GM12878 (cell line): Measurements from ENCODE around the gene ZNF140. TPM values are rescaled to one million over a fixed set of nuclear protein-coding genes. Genes with fewer than 3 reads are reported as not detected.

Source experiments
- ATAC-seq: fragments of 200-7000 bp; cut with Tn5 transposase; 3 replicates; pipeline ENCODE4 v1.9.1; 2020; ENCODE audit warnings: mild to moderate bottlenecking, moderate library complexity
- Bru-seq: library from RNA; stranded (reverse); fragments of 400-500 nt; gene quantifications from one replicate; lab custom pipeline; 2021; lab: Mats Ljungman, UMichigan
- BruChase-seq, 2 experiments: library from RNA; stranded (reverse); fragments of 400-500 nt; gene quantifications; one replicate each; lab custom pipeline; 2021; lab: Mats Ljungman, UMichigan
- BruUV-seq: library from RNA; stranded (reverse); fragments of 400-500 nt; replicated peaks from 2 replicates; lab custom pipeline; 2021; lab: Mats Ljungman, UMichigan
- CTCF ChIA-PET: fragments of 300-600 bp; sonication (Branson Sonifier 250); formaldehyde crosslinking; extraction: SDS; loops from one replicate; lab custom pipeline; 2021; ENCODE audit warnings: inconsistent platforms; lab: Yijun Ruan, JAX
- POLR2A ChIA-PET: fragments of 350-600 bp; formaldehyde crosslinking; extraction: SDS; loops from one replicate; lab custom pipeline; 2021; ENCODE audit warnings: inconsistent platforms; lab: Charles Lee
- RAD21 ChIA-PET: fragments of 300-600 bp; sonication (Branson Sonifier 250); formaldehyde crosslinking; loops from one replicate; lab custom pipeline; 2023; ENCODE audit warnings: antibody characterized with exemption; ENCODE audit not compliant: unreplicated experiment; lab: Charles Lee
- SMC1A ChIA-PET: fragments of 300-600 bp; sonication (Branson Sonifier 250); formaldehyde crosslinking; loops from one replicate; lab custom pipeline; 2023; ENCODE audit not compliant: unreplicated experiment, uncharacterized antibody; lab: Charles Lee
- DNase-seq: peaks from one replicate; pipeline ENCODE4 v3.0.0-alpha.2; 2011; ENCODE audit warnings: low read depth, low spot score
- FAIRE-seq: peaks from 3 replicates; lab custom pipeline; 2011; peaks lifted over from hg19 to GRCh38; lab: Jason Lieb, UNC
- H2AFZ ChIP-seq: 2 replicates; pipeline ENCODE4 v1.6.0; 2011; ENCODE audit warnings: low read depth, low read length, control low read depth; ENCODE audit not compliant: control insufficient read depth
- H3K27ac ChIP-seq: 2 replicates; pipeline ENCODE4 v1.5.1; 2011; ENCODE audit warnings: control low read depth; ENCODE audit not compliant: control insufficient read depth, insufficient read depth
- H3K27me3 ChIP-seq, 2 experiments: replicated peaks in 1 of 2; 2 replicates each; pipeline versions ENCODE4 v1.6.0 to v1.6.1; 2011; ENCODE audit warnings: low read length in 1 of 2; ENCODE audit not compliant: control insufficient read depth in 2 of 2, insufficient read depth in 2 of 2
- H3K36me3 ChIP-seq, 2 experiments: 2 replicates each; pipeline ENCODE4 v1.5.1; 2011; ENCODE audit warnings: low read length in 1 of 2; ENCODE audit not compliant: control insufficient read depth in 2 of 2, insufficient read depth in 2 of 2
- H3K4me1 ChIP-seq: 2 replicates; pipeline ENCODE4 v1.6.1; 2011; ENCODE audit warnings: mild to moderate bottlenecking, low read length, moderate library complexity, mixed read lengths; ENCODE audit not compliant: control insufficient read depth, insufficient read depth
- H3K4me2 ChIP-seq: 2 replicates; pipeline ENCODE4 v1.6.0; 2011; ENCODE audit warnings: control low read depth; ENCODE audit not compliant: control insufficient read depth, insufficient read depth
- H3K4me3 ChIP-seq: fragments of 200-600 bp; sonication (generic); 2 replicates; pipeline ENCODE4 v1.5.1; 2016
- H3K79me2 ChIP-seq: 2 replicates; pipeline ENCODE4 v1.6.0; 2011; ENCODE audit warnings: low read length; ENCODE audit not compliant: control insufficient read depth, insufficient read depth
- H3K9ac ChIP-seq: 2 replicates; pipeline ENCODE4 v1.8.0; 2011; ENCODE audit warnings: low read length, control low read depth, mixed read lengths; ENCODE audit not compliant: control insufficient read depth, insufficient read depth
- H3K9me3 ChIP-seq: replicated peaks from 3 replicates; pipeline ENCODE4 v1.5.1; 2011; ENCODE audit warnings: mild to moderate bottlenecking, low read length; ENCODE audit not compliant: control insufficient read depth, insufficient read depth
- H4K20me1 ChIP-seq: 2 replicates; pipeline ENCODE4 v1.6.0; 2011; ENCODE audit not compliant: control insufficient read depth, insufficient read depth
- ASH2L ChIP-seq: fragments of 300-600, 200-600 bp; sonication (generic); IDR thresholded peaks from 2 replicates; pipeline ENCODE4 v1.6.1; 2017; ENCODE audit warnings: low read depth, mild to moderate bottlenecking, borderline replicate concordance
- ATF7 ChIP-seq: fragments of 450-650 bp; IDR thresholded peaks from 2 replicates; pipeline ENCODE4 v1.6.1; 2016; ENCODE audit warnings: low read depth, mild to moderate bottlenecking
- BACH1 ChIP-seq: fragments of 450-650 bp; IDR thresholded peaks from 2 replicates; pipeline ENCODE4 v1.6.1; 2017; ENCODE audit warnings: mild to moderate bottlenecking, borderline replicate concordance
- CREM ChIP-seq: IDR thresholded peaks from 2 replicates; pipeline ENCODE4 v1.6.1; 2014; ENCODE audit warnings: antibody characterized with exemption, low read depth
- FOXK2 ChIP-seq: fragments of 450-650 bp; IDR thresholded peaks from 2 replicates; pipeline ENCODE4 v1.6.1; 2017; ENCODE audit warnings: mild to moderate bottlenecking, moderate library complexity
- GATAD2B ChIP-seq: fragments of 450-650 bp; conservative IDR thresholded peaks from 2 replicates; pipeline ENCODE4 v1.6.1; 2017; ENCODE audit warnings: low read depth, mild to moderate bottlenecking, moderate library complexity
- IRF4 ChIP-seq: IDR thresholded peaks from 2 replicates; pipeline ENCODE4 v1.6.1; 2011; ENCODE audit warnings: low read depth, low read length
- LARP7 ChIP-seq: fragments of 450-650 bp; IDR thresholded peaks from 2 replicates; pipeline ENCODE4 v1.6.1; 2017; ENCODE audit warnings: mild to moderate bottlenecking
- MYC ChIP-seq: IDR thresholded peaks from 2 replicates; pipeline ENCODE4 v1.6.1; 2011; ENCODE audit warnings: mild to moderate bottlenecking, low read length, moderate library complexity, inconsistent platforms; ENCODE audit not compliant: insufficient read depth, insufficient replicate concordance, insufficient read length, severe bottlenecking
- NBN ChIP-seq: fragments of 450-650 bp; IDR thresholded peaks from 2 replicates; pipeline ENCODE4 v1.6.1; 2016
- NFYB ChIP-seq: IDR thresholded peaks from 2 replicates; pipeline ENCODE4 v1.6.1; 2011; ENCODE audit warnings: low read depth, mild to moderate bottlenecking, low read length, improper control_type of control experiment, moderate library complexity; ENCODE audit not compliant: insufficient read depth
- NR2C1 ChIP-seq: fragments of 450-650 bp; IDR thresholded peaks from 2 replicates; pipeline ENCODE4 v1.6.1; 2017; ENCODE audit warnings: antibody characterized with exemption, mild to moderate bottlenecking, moderate library complexity
- POLR2AphosphoS5 ChIP-seq: IDR thresholded peaks from 2 replicates; pipeline ENCODE4 v1.6.1; 2011; ENCODE audit warnings: mild to moderate bottlenecking, low read length, inconsistent platforms
- RELA ChIP-seq: fragments of 450-650 bp; IDR thresholded peaks from 2 replicates; pipeline ENCODE4 v1.8.0; 2014; ENCODE audit warnings: borderline replicate concordance; ENCODE audit not compliant: partially characterized antibody
- SIX5 ChIP-seq: IDR thresholded peaks from 2 replicates; pipeline ENCODE4 v1.6.1; 2011; ENCODE audit warnings: mild to moderate bottlenecking, low read depth, low read length, moderate library complexity; ENCODE audit not compliant: severe bottlenecking
- TCF12 ChIP-seq: IDR thresholded peaks from 2 replicates; pipeline ENCODE4 v1.6.1; 2011; ENCODE audit warnings: low read depth, mild to moderate bottlenecking, low read length
- TCF3 ChIP-seq: IDR thresholded peaks from 2 replicates; pipeline ENCODE4 v1.6.1; 2012; ENCODE audit warnings: low read depth, mild to moderate bottlenecking, low read length, borderline replicate concordance; ENCODE audit not compliant: insufficient read depth
- WRNIP1 ChIP-seq: IDR thresholded peaks from 2 replicates; pipeline ENCODE4 v1.6.1; 2011; ENCODE audit warnings: low read depth, low read length, improper control_type of control experiment, borderline replicate concordance
- YY1 ChIP-seq: IDR thresholded peaks from 2 replicates; pipeline ENCODE4 v1.6.1; 2011; ENCODE audit warnings: low read depth, mild to moderate bottlenecking, low read length
- ZNF207 ChIP-seq: fragments of 450-650 bp; IDR thresholded peaks from 2 replicates; pipeline ENCODE4 v1.6.1; 2014; ENCODE audit warnings: antibody characterized with exemption, mild to moderate bottlenecking, borderline replicate concordance
- WGBS: methylation state at CpG from one replicate; pipeline ENCODE4 v1.1.6; 2016; ENCODE audit warnings: low lambda C conversion rate; ENCODE audit not compliant: insufficient replicate concordance, insufficient coverage; ENCODE audit errors: missing lambda C conversion rate; 5-methylcytosine and 5-hydroxymethylcytosine counted together
- in situ Hi-C: fragments of 300-500 bp; cut with MboI; formaldehyde crosslinking; loops from 9 replicates; pipeline ENCODE4 v1.14.3; 2018; ENCODE audit warnings: mixed read lengths
- intact Hi-C: fragments of 100-400 bp; cut with micrococcal nuclease; formaldehyde crosslinking; loops from one replicate; pipeline ENCODE4 v1.14.2; 2022; ENCODE audit not compliant: unreplicated experiment
- long read RNA-seq, 2 experiments: library from polyadenylated mRNA; unstranded; transcript quantifications; one replicate each; pipeline ENCODE4 v2.0.0, GENCODE V29; 2019 to 2020
- polyA minus RNA-seq, 3 experiments: library from RNA; depleted of rRNA, polyadenylated mRNA; stranded (reverse); fragments of >200 nt; gene quantifications; 2 replicates each; pipeline ENCODE4 v1.2.3, GENCODE V29; 2011
- polyA plus RNA-seq, 11 experiments: library from polyadenylated mRNA; depleted of rRNA in 4 of 11; unstranded in 6 of 11; stranded (reverse) in 5 of 11; fragments of >200 nt; fragmentation: Nextera tagmentation in 4 of 11; fragmentation: Illumina TruSeq in 1 of 11; extraction: Ambion mirVana in 4 of 11; extraction: Trizol in 1 of 11; gene quantifications; 1 replicate in 1 of 11; 2 replicates in 10 of 11; pipeline versions ENCODE4 v1.2.1 to v1.2.3, GENCODE V29; 2011 to 2016; ENCODE audit warnings: inconsistent platforms in 2 of 11, missing spikeins in 2 of 11, low read depth in 1 of 11
- total RNA-seq, 4 experiments: library from RNA; depleted of rRNA in 3 of 4; stranded (reverse); fragments of >200 nt in 3 of 4; fragmentation: Illumina TruSeq in 1 of 4; extraction: Trizol in 1 of 4; gene quantifications; 2 replicates each; pipeline versions ENCODE4 v1.2.1 to v1.2.3, GENCODE V29; 2013 to 2021

ZNF140 gene
- 57.2 and 59.1 TPM in 2 replicates for total RNA-seq (2013; cell fraction: nucleolus; rRNA removed)
- total RNA-seq (2014; rRNA removed), result 17.7 and 23.7 TPM in 2 replicates
- total RNA-seq (2014; rRNA removed; fragmentation: Illumina TruSeq; extraction: Trizol), result 15.3 TPM in 2 replicates
- total RNA-seq (2021), result 11.1 and 11.5 TPM in 2 replicates
- 5.0 TPM for polyA plus RNA-seq (2011; ENCODE audit: low read depth)
- 21.2 and 30.5 TPM in 2 replicates for polyA plus RNA-seq (2011; rRNA removed)
- 13.3 and 13.8 TPM in 2 replicates for polyA plus RNA-seq (2011; cell fraction: cytosol; rRNA removed)
- 15.0 and 20.3 TPM in 2 replicates for polyA plus RNA-seq (2011; cell fraction: nucleus; rRNA removed)
- polyA plus RNA-seq (2012), result 12.5 and 15.4 TPM in 2 replicates
- 14.7 and 18.2 TPM in 2 replicates for polyA plus RNA-seq (2014; fragmentation: Illumina TruSeq; extraction: Trizol)
- 1 to 10 TPM; 6.8 to 7.4 TPM for polyA plus RNA-seq (2014; fragmentation: Nextera tagmentation; extraction: Ambion mirVana)
- polyA plus RNA-seq (2014; rRNA removed), result 9.2 TPM in 2 replicates
- 10 to 100 TPM; 14.6 to 15.9 TPM for polyA plus RNA-seq (2016; fragmentation: Nextera tagmentation; extraction: Ambion mirVana)
- polyA minus RNA-seq (2011; rRNA and poly(A)+ RNA removed), result 21.7 and 22.8 TPM in 2 replicates
- polyA minus RNA-seq (2011; cell fraction: cytosol; rRNA and poly(A)+ RNA removed), result 5.6 and 9.5 TPM in 2 replicates
- 25.6 and 26.2 TPM in 2 replicates for polyA minus RNA-seq (2011; cell fraction: nucleus; rRNA and poly(A)+ RNA removed)
- percentile 83 among the genes with signal in this experiment for Bru-seq, nascent RNA
- percentile 69 among the genes with signal in this experiment for BruChase-seq, experiment 1, labeled RNA remaining after a 6-hour chase
- percentile 80 among the genes with signal in this experiment for BruChase-seq, experiment 2, labeled RNA remaining after a 2-hour chase
- long read RNA-seq, experiment 1, partial matches to known transcripts, result 1 of 15 reads
- long read RNA-seq, experiment 1, other reads (novel, unspliced or antisense), result 4 of 15 reads
- long read RNA-seq, experiment 2, transcript ZNF140-205 (4 exons, 553 nt), result minor isoform, 9 of 98 reads
- long read RNA-seq, experiment 2, transcript ZNF140-209 (6 exons, 2,328 nt), result major isoform, 30 of 98 reads
- long read RNA-seq, experiment 2, transcript ZNF140-202 (5 exons, 3,550 nt), result minor isoform, 26 of 98 reads
- long read RNA-seq, experiment 2, partial matches to known transcripts, result 5 of 98 reads
- long read RNA-seq, experiment 2, other reads (novel, unspliced or antisense), result 25 of 98 reads

GRCh38 chr12:133080368-133081158 is at the start of gene ZNF140:
TSS of gene ZNF140 (plus strand) at chr12:133080923. CDS start at chr12:133081321, 398 bp downstream.
- no TSS peak for BruUV-seq
- ChIA-PET CTCF (interaction anchor here (0.5 to 2.5 kb wide), 3 partner anchors 12 to 101 kb away, joined by 3 to 12 read pairs (median 3); partner anchors contain the start of gene ZNF268), SMC1A (interaction anchor here (0.6 to 2.4 kb wide), 7 partner anchors 39 to 101 kb away, joined by 3 to 12 read pairs (median 3); partner anchors contain the start of genes ZNF26 and ZNF268), RAD21 (interaction anchor here (0.8 to 2.0 kb wide), 4 partner anchors 94 to 252 kb away, joined by 3 to 8 read pairs (median 4); partner anchors contain the start of genes GOLGA3, ZNF26, ZNF268 and ZNF605), POLR2A (interaction anchor here (2.1 kb wide), 1 partner anchor 101 kb away, joined by 6 read pairs; the partner anchor contains the start of gene ZNF268)
- intact Hi-C loops, result loop anchor here (1.0 to 5.0 kb wide), 6 partner anchors 43 to 318 kb away; partner anchors contain the start of genes ANKLE2, ZNF10, ZNF26 and ZNF268
- Histone ChIP-seq H3K4me2 (peak within 1 kb of the TSS; percentile 87), H3K4me1 (no peaks in the 10 kb centered on the region), H3K36me3 (peaks cover 0 to 15% of the 10 kb centered on the region in 2 experiments; a peak in 3 of 4 replicates), H3K79me2 (peaks cover 6% of the 10 kb centered on the region), H3K4me3 (peak within 1 kb of the TSS; percentile 81), H3K27ac (peak within 1 kb of the TSS; percentile 93), H3K9me3 (peaks cover 50% of the 10 kb centered on the region), H3K27me3 (no peaks in the 10 kb centered on the region), H4K20me1 (no peaks in the 10 kb centered on the region), H2AFZ (peak within 1 kb of the TSS; percentile 83), H3K9ac (peak within 1 kb of the TSS; percentile 88)
- DNase-seq, result peak; percentile 76
- peak; percentile 44 for FAIRE-seq
- WGBS, result 2% methylated on average over 64 of the region's 69 CpGs
- peak; percentile 86 for ATAC-seq
- in situ Hi-C loops, result loop anchor here (5.0 kb wide), 1 partner anchor 93 kb away; the partner anchor contains the start of gene ZNF26
- TF ChIP-seq NBN (peak; percentile 66), TCF3 (0 out of 2 replicates have a peak, but pooled peaks have one; percentile 51), POLR2AphosphoS5 (peak; percentile 75), BACH1 (peak; percentile 58), FOXK2 (peak; percentile 50), LARP7 (peak; percentile 71; the same call in 1 of the 2 replicates), NFYB (no peak), RELA (peak; percentile 90), SIX5 (peak; percentile 73), GATAD2B (peak; percentile 86), ASH2L (0 out of 2 replicates have a peak, but pooled peaks have one; percentile 50), ZNF207 (peak; percentile 52), TCF12 (peak; percentile 32; the same call in 1 of the 2 replicates), IRF4 (no peak), WRNIP1 (no peak), CREM (peak; percentile 96), YY1 (0 out of 2 replicates have a peak, but pooled peaks have one; percentile 42), ATF7 (peak; percentile 76), MYC (no peak), NR2C1 (peak; percentile 61)
